H9 (cell line): ENCODE data around the gene LGMN. TPM values are rescaled to one million over a fixed set of nuclear protein-coding genes. Genes with fewer than 3 reads are reported as not detected.
A peak's percentile ranks its signal among the peaks of the same experiment; 100 is the strongest.

Source experiments
- DNase-seq: peaks from one replicate; pipeline ENCODE4 v3.0.0-alpha.2; 2017
- H2AFZ ChIP-seq: one replicate; pipeline ENCODE4 v1.6.1; 2013; ENCODE audit warnings: mild to moderate bottlenecking, low read length, control low read depth, moderate library complexity
- H2AK5ac ChIP-seq: 2 replicates; pipeline ENCODE4 v1.6.1; 2013; ENCODE audit warnings: low read length, control low read depth, mixed read lengths; ENCODE audit not compliant: insufficient read length
- H2BK120ac ChIP-seq: one replicate; pipeline ENCODE4 v1.6.1; 2013; ENCODE audit warnings: low read depth, mild to moderate bottlenecking, low read length, control low read depth, inconsistent platforms; ENCODE audit not compliant: poor library complexity, severe bottlenecking
- H2BK12ac ChIP-seq: 2 replicates; pipeline ENCODE4 v1.6.1; 2013; ENCODE audit warnings: low read length, control low read depth, mixed read lengths, low read depth; ENCODE audit not compliant: insufficient read length
- H2BK15ac ChIP-seq: 2 replicates; pipeline ENCODE4 v1.6.1; 2013; ENCODE audit warnings: low read depth, low read length, control low read depth
- H2BK20ac ChIP-seq: one replicate; pipeline ENCODE4 v1.6.1; 2013; ENCODE audit warnings: low read depth, mild to moderate bottlenecking, low read length, control low read depth, inconsistent platforms; ENCODE audit not compliant: poor library complexity, severe bottlenecking
- H2BK5ac ChIP-seq: 2 replicates; pipeline ENCODE4 v1.6.1; 2013; ENCODE audit warnings: low read length, control low read depth, mixed read lengths; ENCODE audit not compliant: insufficient read length
- H3K14ac ChIP-seq: 2 replicates; pipeline ENCODE4 v1.6.1; 2013; ENCODE audit warnings: low read length, control low read depth; ENCODE audit not compliant: insufficient read depth
- H3K18ac ChIP-seq: 2 replicates; pipeline ENCODE4 v1.6.1; 2013; ENCODE audit warnings: low read depth, mild to moderate bottlenecking, mixed read lengths, low read length, control low read depth; ENCODE audit not compliant: insufficient read length
- H3K23ac ChIP-seq: 2 replicates; pipeline ENCODE4 v1.6.1; 2013; ENCODE audit warnings: low read length, control low read depth, mixed read lengths, low read depth; ENCODE audit not compliant: insufficient read length
- H3K23me2 ChIP-seq: 2 replicates; pipeline ENCODE4 v1.6.1; 2013; ENCODE audit warnings: low read depth, mild to moderate bottlenecking, mixed read lengths, low read length, control low read depth; ENCODE audit not compliant: insufficient read length, poor library complexity, severe bottlenecking
- H3K27ac ChIP-seq: 2 replicates; pipeline ENCODE4 v1.5.1; 2013; ENCODE audit warnings: low read length, control low read depth, mixed read lengths, low read depth; ENCODE audit not compliant: insufficient read length
- H3K27me3 ChIP-seq: 2 replicates; pipeline ENCODE4 v1.6.1; 2013; ENCODE audit warnings: low read length, control low read depth, inconsistent platforms; ENCODE audit not compliant: insufficient read depth
- H3K4ac ChIP-seq: 2 replicates; pipeline ENCODE4 v1.6.1; 2013; ENCODE audit warnings: low read depth, mild to moderate bottlenecking, control low read depth, inconsistent platforms, low read length, moderate library complexity
- H3K4me1 ChIP-seq: 2 replicates; pipeline ENCODE4 v1.6.1; 2013; ENCODE audit warnings: low read length, control low read depth, inconsistent platforms; ENCODE audit not compliant: insufficient read depth
- H3K4me2 ChIP-seq: 2 replicates; pipeline ENCODE4 v1.6.1; 2013; ENCODE audit warnings: low read length, control low read depth, mixed read lengths; ENCODE audit not compliant: insufficient read length, insufficient read depth
- H3K56ac ChIP-seq: 2 replicates; pipeline ENCODE4 v1.6.1; 2013; ENCODE audit warnings: low read depth, mild to moderate bottlenecking, mixed read lengths, low read length, control low read depth; ENCODE audit not compliant: insufficient read length
- H3K79me1 ChIP-seq: 2 replicates; pipeline ENCODE4 v1.6.1; 2013; ENCODE audit warnings: low read depth, mild to moderate bottlenecking, moderate library complexity, low read length, control low read depth, inconsistent platforms; ENCODE audit not compliant: insufficient read depth, poor library complexity, severe bottlenecking
- H3K79me2 ChIP-seq: 2 replicates; pipeline ENCODE4 v1.6.1; 2013; ENCODE audit warnings: low read length, control low read depth, inconsistent platforms; ENCODE audit not compliant: insufficient read depth
- H3K9ac ChIP-seq: 2 replicates; pipeline ENCODE4 v1.6.1; 2013; ENCODE audit warnings: low read length, control low read depth, mixed read lengths; ENCODE audit not compliant: insufficient read length; ENCODE audit errors: extremely low read depth
- H3K9me3 ChIP-seq: one replicate; pipeline ENCODE4 v1.6.1; 2013; ENCODE audit warnings: low read depth, low read length, inconsistent platforms; ENCODE audit not compliant: control insufficient read depth
- H3T11ph ChIP-seq: one replicate; pipeline ENCODE4 v1.6.1; 2013; ENCODE audit warnings: mild to moderate bottlenecking, low read length, control low read depth, inconsistent platforms
- H4K20me1 ChIP-seq: one replicate; pipeline ENCODE4 v1.6.1; 2013; ENCODE audit not compliant: control insufficient read depth, insufficient read length, insufficient read depth
- H4K5ac ChIP-seq: 2 replicates; pipeline ENCODE4 v1.6.1; 2013; ENCODE audit warnings: low read depth, mild to moderate bottlenecking, mixed read lengths, low read length, control low read depth; ENCODE audit not compliant: insufficient read length
- H4K8ac ChIP-seq: replicated peaks from 2 replicates; pipeline ENCODE4 v1.6.1; 2013; ENCODE audit warnings: low read length, control low read depth, mixed read lengths, low read depth; ENCODE audit not compliant: insufficient read length
- H4K91ac ChIP-seq: 2 replicates; pipeline ENCODE4 v1.6.1; 2013; ENCODE audit warnings: low read depth, mild to moderate bottlenecking, moderate library complexity, mixed read lengths, low read length, control low read depth; ENCODE audit not compliant: insufficient read length
- H3K27ac Mint-ChIP-seq, 3 experiments: 2 replicates in 2 of 3; 3 replicates in 1 of 3; pipeline ENCODE4 v1.8.0; 2020 to 2021; ENCODE audit warnings: mixed read lengths in 3 of 3, mild to moderate bottlenecking in 1 of 3, moderate library complexity in 1 of 3
- H3K27me3 Mint-ChIP-seq: 2 replicates; pipeline ENCODE4 v1.8.0; 2021; ENCODE audit warnings: low read depth, mild to moderate bottlenecking, moderate library complexity, mixed read lengths
- H3K36me3 Mint-ChIP-seq, 3 experiments: 2 replicates in 2 of 3; 3 replicates in 1 of 3; pipeline ENCODE4 v1.8.0; 2020 to 2021; ENCODE audit warnings: low read depth in 3 of 3, mixed read lengths in 3 of 3; ENCODE audit not compliant: insufficient read depth in 1 of 3
- H3K4me1 Mint-ChIP-seq, 2 experiments: 2 replicates each; pipeline ENCODE4 v1.8.0; 2020; ENCODE audit warnings: mixed read lengths in 2 of 2
- H3K4me3 Mint-ChIP-seq, 2 experiments: 2 replicates in 1 of 2; 3 replicates in 1 of 2; pipeline ENCODE4 v1.8.0; 2020 to 2021; ENCODE audit warnings: mild to moderate bottlenecking in 2 of 2, mixed read lengths in 2 of 2, moderate library complexity in 1 of 2
- H3K9me3 Mint-ChIP-seq, 2 experiments: 2 replicates in 1 of 2; 3 replicates in 1 of 2; pipeline ENCODE4 v1.8.0; 2020; ENCODE audit warnings: mild to moderate bottlenecking in 2 of 2, mixed read lengths in 2 of 2, moderate library complexity in 1 of 2
- WGBS: extraction: QIAGEN DNeasy Blood & Tissue Kit; methylation state at CpG from one replicate; pipeline ENCODE4 v1.1.7; 2013; ENCODE audit warnings: missing lambda C conversion rate, low lambda C conversion rate, mixed read lengths; ENCODE audit not compliant: insufficient read length; ENCODE audit errors: extremely low coverage; 5-methylcytosine and 5-hydroxymethylcytosine counted together
- total RNA-seq: library from RNA; stranded (reverse); gene quantifications from 2 replicates; pipeline ENCODE4 v1.2.1, GENCODE V29; 2021
- TF ChIP-seq, protein P1 (sequence below): fragments of 200-600 bp; sonication (generic); conservative IDR thresholded peaks from 3 replicates; pipeline ENCODE4 v1.8.0; 2021; ENCODE audit warnings: antibody characterized with exemption, mild to moderate bottlenecking

The LGMN gene
- total RNA-seq, 1 experiment from 2014 or later, result 55.3 TPM

- H2AFZ ChIP-seq, result no peak overlapping the region
- no peak overlapping the region for H3K14ac ChIP-seq
- no peak overlapping the region for H2BK12ac ChIP-seq
- no peaks in the 10 kb centered on the region for H3K79me2 ChIP-seq
- no peak overlapping the region for H3K4ac ChIP-seq
- H2BK15ac ChIP-seq, result no peak overlapping the region
- DNase-seq, result no peak
- H3K4me1 ChIP-seq, result no peaks in the 10 kb centered on the region
- Mint-ChIP-seq H3K4me3 (no peak overlapping the region), H3K36me3 (peaks cover 0 to 15% (median 9%) of the 10 kb centered on the region in 3 experiments; a peak in 6 of 7 replicates), H3K4me1 (no peaks in the 10 kb centered on the region), H3K27ac (peak overlapping the region in 1 of 3 experiments; percentile 72; a peak in 1 of 7 replicates), H3K9me3 (no peaks in the 10 kb centered on the region), H3K27me3 (no peaks in the 10 kb centered on the region)
- H2BK20ac ChIP-seq, result no peak overlapping the region
- TF ChIP-seq, protein P1, sequence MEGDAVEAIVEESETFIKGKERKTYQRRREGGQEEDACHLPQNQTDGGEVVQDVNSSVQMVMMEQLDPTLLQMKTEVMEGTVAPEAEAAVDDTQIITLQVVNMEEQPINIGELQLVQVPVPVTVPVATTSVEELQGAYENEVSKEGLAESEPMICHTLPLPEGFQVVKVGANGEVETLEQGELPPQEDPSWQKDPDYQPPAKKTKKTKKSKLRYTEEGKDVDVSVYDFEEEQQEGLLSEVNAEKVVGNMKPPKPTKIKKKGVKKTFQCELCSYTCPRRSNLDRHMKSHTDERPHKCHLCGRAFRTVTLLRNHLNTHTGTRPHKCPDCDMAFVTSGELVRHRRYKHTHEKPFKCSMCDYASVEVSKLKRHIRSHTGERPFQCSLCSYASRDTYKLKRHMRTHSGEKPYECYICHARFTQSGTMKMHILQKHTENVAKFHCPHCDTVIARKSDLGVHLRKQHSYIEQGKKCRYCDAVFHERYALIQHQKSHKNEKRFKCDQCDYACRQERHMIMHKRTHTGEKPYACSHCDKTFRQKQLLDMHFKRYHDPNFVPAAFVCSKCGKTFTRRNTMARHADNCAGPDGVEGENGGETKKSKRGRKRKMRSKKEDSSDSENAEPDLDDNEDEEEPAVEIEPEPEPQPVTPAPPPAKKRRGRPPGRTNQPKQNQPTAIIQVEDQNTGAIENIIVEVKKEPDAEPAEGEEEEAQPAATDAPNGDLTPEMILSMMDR, result no peak
- no peak overlapping the region for H4K91ac ChIP-seq
- H3K23me2 ChIP-seq, result no peaks in the 10 kb centered on the region
- no peak overlapping the region for H3T11ph ChIP-seq
- H3K18ac ChIP-seq, result no peak overlapping the region
- no peaks in the 10 kb centered on the region for H3K27me3 ChIP-seq
- no CpG with 5 or more reads among the region's 10 CpGs for WGBS
- H3K9me3 ChIP-seq, result no peaks in the 10 kb centered on the region
- H3K23ac ChIP-seq, result no peak overlapping the region
- H3K56ac ChIP-seq, result no peak overlapping the region
- no peak overlapping the region for H3K27ac ChIP-seq
- H3K9ac ChIP-seq, result no peak overlapping the region
- H4K20me1 ChIP-seq, result no peaks in the 10 kb centered on the region
- H2AK5ac ChIP-seq, result no peak overlapping the region
- H3K4me2 ChIP-seq, result no peak overlapping the region
- no peak overlapping the region for H4K5ac ChIP-seq
- no peak overlapping the region for H2BK120ac ChIP-seq
- H4K8ac ChIP-seq, result no peak overlapping the region
- no peaks in the 10 kb centered on the region for H3K79me1 ChIP-seq
- H2BK5ac ChIP-seq, result no peak overlapping the region
Observed at GRCh38 chr14:92716131-92716530, 32.3 kb downstream of the LGMN start.
